ENCODE data around the gene ZMYND19.

- no peak for TF ChIP-seq EZH2 (IDR thresholded peaks at IDR 0.05)
- no peak for TF ChIP-seq CTCF (IDR thresholded peaks at IDR 0.05)
- no peak for TF ChIP-seq EZH2phosphoT487 (IDR thresholded peaks at IDR 0.05)
Observed at GRCh38 chr9:137619240-137620047, 29.1 kb upstream of the ZMYND19 start.
